GM21515 (cell line): Measurements from ENCODE around the gene ABCB8.

Source experiments
- ATAC-seq: cut with Tn5 transposase; IDR thresholded peaks from one replicate; pipeline ENCODE4 v1.9.1; 2021; ENCODE audit not compliant: unreplicated experiment

Gene ABCB8

GRCh38 chr7:151028131-151028947, at the start of gene ABCB8:
ABCB8 (plus strand) TSS chr7:151028450; CDS start chr7:151028516, 66 bp downstream.
- peak; percentile 96 for ATAC-seq

GRCh38 chr7:150979713-150980390, 48.4 kb upstream of the ABCB8 start:
- ATAC-seq, result no peak

GRCh38 chr7:150980663-150981062, 47.6 kb upstream of the ABCB8 start:
- no peak for ATAC-seq

- ATAC-seq, result no peak
Measured at GRCh38 chr7:150981644-150982043, 46.6 kb upstream of the ABCB8 start.

- ATAC-seq, result no peak
Measured at GRCh38 chr7:150982351-150982750, 45.9 kb upstream of the ABCB8 start.

- ATAC-seq, result no peak
Measured at GRCh38 chr7:150983893-150984368, 44.3 kb upstream of the ABCB8 start.

GRCh38 chr7:150986099-150986512, 42.1 kb upstream of the ABCB8 start:
- ATAC-seq, result no peak

- ATAC-seq, result no peak
Measured at GRCh38 chr7:150986556-150986955, 41.7 kb upstream of the ABCB8 start.

- no peak for ATAC-seq
Measured at GRCh38 chr7:150988230-150989226, 39.7 kb upstream of the ABCB8 start.

GRCh38 chr7:150989456-150989855, 38.8 kb upstream of the ABCB8 start:
- ATAC-seq, result no peak

GRCh38 chr7:150990416-150991186, 37.6 kb upstream of the ABCB8 start, which contains the start of gene NOS3:
NOS3 (plus strand) TSS chr7:150991017; CDS start chr7:150993804, 2,787 bp downstream.
- ATAC-seq, result no peak

- no peak for ATAC-seq
Measured at GRCh38 chr7:150992051-150992640, 36.1 kb upstream of the ABCB8 start.

- ATAC-seq, result no peak
Measured at GRCh38 chr7:150992833-150993302, 35.4 kb upstream of the ABCB8 start.

GRCh38 chr7:150993511-150993910, 34.7 kb upstream of the ABCB8 start:
- ATAC-seq, result no peak

- ATAC-seq, result no peak
Measured at GRCh38 chr7:150994141-150994837, 34.0 kb upstream of the ABCB8 start.

- no peak for ATAC-seq
Measured at GRCh38 chr7:150994838-150995510, 33.3 kb upstream of the ABCB8 start.

GRCh38 chr7:150996376-150997074, 31.7 kb upstream of the ABCB8 start:
- no peak for ATAC-seq

GRCh38 chr7:150997075-150997511, 31.2 kb upstream of the ABCB8 start:
- ATAC-seq, result no peak
